Tibial nerve (tissue), 4 donors: ENCODE results near the gene IFNA13.
"Not testable (repeated sequence)": the region's sequence is repeated elsewhere in the genome, so short reads cannot be mapped to it uniquely, and the experiment has no call there.

ENCODE experiments used
- CTCF ChIP-seq, 5 experiments: fragments of 200-600 bp in 3 of 5; fragments of 450-650 bp in 2 of 5; sonication (generic) in 3 of 5; IDR thresholded peaks; one replicate each; pipeline ENCODE4 v1.5.1; 2016 to 2019; ENCODE audit warnings: antibody characterized with exemption in 5 of 5, mild to moderate bottlenecking in 3 of 5, moderate library complexity in 2 of 5
- EP300 ChIP-seq, 2 donors: sonication (generic); formaldehyde crosslinking; IDR thresholded peaks; one replicate each; pipeline ENCODE4 v1.6.1; 2017; ENCODE audit warnings: antibody characterized with exemption in 2 of 2, mild to moderate bottlenecking in 1 of 2
- POLR2A ChIP-seq, 2 donors: fragments of 450-650 bp; IDR thresholded peaks; one replicate each; pipeline ENCODE4 v1.6.1; 2017; ENCODE audit warnings: antibody characterized with exemption in 2 of 2, mild to moderate bottlenecking in 2 of 2, moderate library complexity in 2 of 2

GRCh38 chr9:21371467-21371866, 3.6 kb upstream of the IFNA13 start:
- TF ChIP-seq EP300, CTCF, POLR2A (IDR thresholded peaks at IDR 0.05): not testable (repeated sequence)
